AG09309 (cell line): ENCODE measurements around the gene DHFR2.
"Not testable (repeated sequence)": the region's sequence is repeated elsewhere in the genome, so short reads cannot be mapped to it uniquely, and the experiment has no call there.

Experiments used
- DNase-seq: peaks from one replicate; pipeline ENCODE4 v3.0.0-alpha.2; 2010; ENCODE audit warnings: low read depth
- H3K4me3 ChIP-seq: 2 replicates; pipeline ENCODE4 v1.5.1; 2011; ENCODE audit warnings: mild to moderate bottlenecking, low read depth, low read length, moderate library complexity; ENCODE audit not compliant: control insufficient read depth
- CTCF ChIP-seq: IDR thresholded peaks from 2 replicates; pipeline ENCODE4 v1.5.1; 2011; ENCODE audit warnings: mild to moderate bottlenecking, low read depth, low read length, inconsistent platforms; ENCODE audit not compliant: insufficient read depth, control insufficient read depth; ENCODE audit errors: missing control alignments

DHFR2 gene

GRCh38 chr3:94095111-94095510 lies 32.4 kb upstream of the DHFR2 start:
- no peak for DNase-seq
- no peak for TF ChIP-seq CTCF
- H3K4me3 ChIP-seq: no peak overlapping the region

- H3K4me3 ChIP-seq: no peak overlapping the region
- no peak for DNase-seq
- TF ChIP-seq CTCF: no peak
Observed at GRCh38 chr3:94093151-94093550, 30.4 kb upstream of the DHFR2 start.

GRCh38 chr3:94092086-94092485 lies 29.4 kb upstream of the DHFR2 start:
- no peak for DNase-seq
- TF ChIP-seq CTCF: no peak
- H3K4me3 ChIP-seq: no peak overlapping the region

GRCh38 chr3:94089126-94089525 lies 26.4 kb upstream of the DHFR2 start:
- H3K4me3 ChIP-seq: no peak overlapping the region
- no peak for DNase-seq
- TF ChIP-seq CTCF: no peak

- H3K4me3 ChIP-seq: no peak overlapping the region
- no peak for DNase-seq
- no peak for TF ChIP-seq CTCF
Observed at GRCh38 chr3:94083261-94083660, 20.5 kb upstream of the DHFR2 start.

- no peak for TF ChIP-seq CTCF
- no peak overlapping the region for H3K4me3 ChIP-seq
- no peak for DNase-seq
Observed at GRCh38 chr3:94082391-94082937, 19.7 kb upstream of the DHFR2 start.

GRCh38 chr3:94081884-94082283 lies 19.2 kb upstream of the DHFR2 start:
- DNase-seq: no peak
- no peak for TF ChIP-seq CTCF
- H3K4me3 ChIP-seq: no peak overlapping the region

- H3K4me3 ChIP-seq, DNase-seq: not testable (repeated sequence)
Observed at GRCh38 chr3:94080552-94080951, 17.8 kb upstream of the DHFR2 start.
